A549 treated with CpdA at 1 μM for 4 hours (cell line): ENCODE data around the gene VWDE. TPM values are rescaled to one million over a fixed set of nuclear protein-coding genes. Genes with fewer than 3 reads are reported as not detected.

Experiments used
- total RNA-seq: library from RNA; stranded (reverse); fragments of 200-300 nt; extraction: Qiagen RNA extraction; gene quantifications from 5 replicates; pipeline ENCODE4 v1.2.3, GENCODE V29; 2022; ENCODE audit warnings: low read depth

The VWDE gene
- total RNA-seq = 0.31 to 0.84 TPM (median 0.48 TPM) in 5 replicates

DNA sequence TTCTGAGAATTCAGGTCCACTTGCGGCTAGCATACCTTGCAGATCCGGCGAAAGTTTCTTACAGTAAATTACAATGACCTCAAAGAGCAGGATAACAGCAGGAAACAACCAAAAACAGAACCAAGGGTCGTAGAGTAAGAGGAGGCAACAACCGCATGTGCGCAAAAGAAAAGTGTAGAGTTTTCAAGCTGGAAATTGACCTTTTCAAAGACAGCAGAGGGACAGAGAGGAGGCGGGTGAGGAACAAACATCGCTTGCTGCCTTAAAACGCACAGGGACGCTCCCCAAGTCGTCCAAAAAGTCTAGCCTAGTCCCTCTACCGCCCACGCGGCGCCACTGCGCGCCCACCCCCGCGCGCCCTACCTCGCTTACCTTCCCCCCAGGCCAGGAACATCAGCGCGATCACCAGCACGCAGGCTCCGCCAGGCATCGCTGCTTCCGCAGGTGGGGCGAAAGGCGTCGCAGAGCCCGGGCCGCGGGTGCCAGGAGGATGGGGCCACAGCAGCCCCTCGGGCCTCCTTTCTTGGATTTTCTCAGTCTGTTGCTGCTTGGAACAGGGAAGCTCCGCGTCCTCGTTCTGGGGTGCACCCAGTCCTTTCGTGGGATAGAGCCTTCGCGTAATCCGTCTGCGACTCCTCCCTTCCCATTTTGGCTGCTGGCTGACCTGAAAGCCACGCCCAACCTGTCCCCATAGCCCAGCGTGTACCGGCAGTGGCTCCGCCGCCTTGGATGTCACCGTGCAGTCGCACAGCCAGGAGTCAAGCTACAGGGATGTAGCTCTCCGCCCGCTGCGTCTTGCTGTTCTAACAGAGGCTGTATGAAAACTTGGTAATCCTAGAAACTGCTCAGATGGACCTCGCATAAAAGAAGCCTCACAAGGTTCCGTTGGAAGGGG lies at the start of gene VWDE:
TSS of gene VWDE (minus strand) at position 579 of the 895 bp plus-strand sequence. CDS start at position 430, 149 bp downstream.

Other genes starting within 250 kb of the VWDE start
- 30.6 to 40.8 TPM (median 34.2 TPM) in 5 replicates for gene TMEM106B, start 192.6 kb downstream of the VWDE start, total RNA-seq
- gene SCIN, start 166.9 kb upstream of the VWDE start, total RNA-seq = 0.37 to 0.51 TPM (median 0.43 TPM) in 5 replicates